Upper lobe of right lung (tissue), 1 donor: ENCODE measurements around the gene FYTTD1. TPM values are rescaled to one million over a fixed set of nuclear protein-coding genes. Genes with fewer than 3 reads are reported as not detected.

Experiments
- ATAC-seq: fragments of 200-7000 bp; cut with Tn5 transposase; one replicate; pipeline ENCODE4 v1.9.1; 2020; ENCODE audit warnings: mild to moderate bottlenecking, moderate library complexity
- DNase-seq: peaks from one replicate; pipeline ENCODE4 v3.0.0-alpha.2; 2020
- H3K27ac ChIP-seq: fragments of 200-600 bp; one replicate; pipeline ENCODE4 v1.8.0; 2022
- H3K27me3 ChIP-seq: fragments of 200-600 bp; one replicate; pipeline ENCODE4 v1.8.0; 2022; ENCODE audit warnings: mild to moderate bottlenecking
- H3K36me3 ChIP-seq: fragments of 200-600 bp; one replicate; pipeline ENCODE4 v1.8.0; 2022
- H3K4me1 ChIP-seq: fragments of 200-600 bp; one replicate; pipeline ENCODE4 v1.8.0; 2022
- H3K4me3 ChIP-seq: fragments of 200-600 bp; one replicate; pipeline ENCODE4 v1.8.0; 2022; ENCODE audit warnings: mild to moderate bottlenecking
- H3K9me3 ChIP-seq: fragments of 200-600 bp; one replicate; pipeline ENCODE4 v1.8.0; 2022
- intact Hi-C: fragments of 100-400 bp; cut with DNase I; formaldehyde crosslinking; loops from one replicate; pipeline ENCODE4 v1.11.0; 2022
- total RNA-seq: library from RNA; stranded (reverse); fragmentation: NEBNext Ultra II Directional; extraction: Animal tissue kit (Norgen Biotek cat#: 25700); gene quantifications from one replicate; pipeline ENCODE4 v1.2.1, GENCODE V29; 2021
- TF ChIP-seq, protein P1 (sequence below): fragments of 200-600 bp; IDR thresholded peaks from one replicate; pipeline ENCODE4 v1.8.0; 2022; ENCODE audit warnings: antibody characterized with exemption
- donor health status: DM: no; HTN: yes; CAD: no; lungs with severe emphysema.

Gene FYTTD1
- total RNA-seq, 1 donor from 2014 or later = 46.8 TPM

DNA sequence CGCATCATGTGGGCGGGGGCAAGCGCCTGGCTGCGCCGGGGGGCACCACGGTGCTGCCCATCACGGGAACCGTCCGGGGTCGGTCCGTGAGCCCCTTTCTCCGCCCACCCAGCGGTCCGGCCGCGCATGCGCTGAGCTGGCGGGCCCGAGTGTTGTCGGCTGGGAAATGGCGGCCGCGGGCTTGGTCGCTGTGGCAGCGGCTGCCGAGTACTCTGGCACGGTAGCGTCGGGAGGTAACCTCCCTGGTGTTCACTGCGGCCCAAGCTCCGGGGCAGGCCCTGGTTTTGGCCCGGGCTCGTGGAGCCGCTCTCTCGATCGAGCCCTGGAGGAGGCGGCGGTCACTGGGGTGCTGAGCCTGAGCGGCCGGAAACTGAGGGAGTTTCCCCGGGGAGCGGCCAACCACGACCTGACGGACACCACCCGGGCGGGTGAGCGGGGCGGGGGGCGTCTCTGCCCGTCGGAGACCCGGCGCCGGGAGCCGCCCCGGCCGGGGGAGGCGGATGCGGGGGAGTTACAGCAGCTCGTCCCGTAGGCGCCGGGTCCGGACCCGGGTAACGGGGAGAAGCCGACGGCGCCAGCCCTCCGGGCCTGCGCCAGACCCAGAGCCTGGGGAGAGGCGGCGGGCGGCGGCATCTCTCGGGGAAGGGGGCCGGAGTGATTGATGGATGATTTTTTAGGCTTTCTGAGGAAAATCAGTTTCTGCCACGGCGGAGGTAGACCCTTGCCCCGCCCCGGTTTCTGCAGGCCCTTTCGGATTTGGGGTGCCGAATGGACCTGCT, 41.6 kb downstream of the FYTTD1 start, which contains the start of gene LRCH3:
Gene LRCH3 (plus strand): TSS at position 142 of the 779 bp plus-strand sequence. CDS start 25 bp downstream, at position 167.
- no peaks in the 10 kb centered on the region for H3K27me3 ChIP-seq
- intact Hi-C loops = no loop called here
- no peaks in the 10 kb centered on the region for H3K9me3 ChIP-seq
- peak within 1 kb of the TSS; percentile 90 for H3K4me3 ChIP-seq
- TF ChIP-seq, protein P1, sequence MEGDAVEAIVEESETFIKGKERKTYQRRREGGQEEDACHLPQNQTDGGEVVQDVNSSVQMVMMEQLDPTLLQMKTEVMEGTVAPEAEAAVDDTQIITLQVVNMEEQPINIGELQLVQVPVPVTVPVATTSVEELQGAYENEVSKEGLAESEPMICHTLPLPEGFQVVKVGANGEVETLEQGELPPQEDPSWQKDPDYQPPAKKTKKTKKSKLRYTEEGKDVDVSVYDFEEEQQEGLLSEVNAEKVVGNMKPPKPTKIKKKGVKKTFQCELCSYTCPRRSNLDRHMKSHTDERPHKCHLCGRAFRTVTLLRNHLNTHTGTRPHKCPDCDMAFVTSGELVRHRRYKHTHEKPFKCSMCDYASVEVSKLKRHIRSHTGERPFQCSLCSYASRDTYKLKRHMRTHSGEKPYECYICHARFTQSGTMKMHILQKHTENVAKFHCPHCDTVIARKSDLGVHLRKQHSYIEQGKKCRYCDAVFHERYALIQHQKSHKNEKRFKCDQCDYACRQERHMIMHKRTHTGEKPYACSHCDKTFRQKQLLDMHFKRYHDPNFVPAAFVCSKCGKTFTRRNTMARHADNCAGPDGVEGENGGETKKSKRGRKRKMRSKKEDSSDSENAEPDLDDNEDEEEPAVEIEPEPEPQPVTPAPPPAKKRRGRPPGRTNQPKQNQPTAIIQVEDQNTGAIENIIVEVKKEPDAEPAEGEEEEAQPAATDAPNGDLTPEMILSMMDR = no peak
- DNase-seq = peak; percentile 91
- peak within 1 kb of the TSS; percentile 96 for H3K27ac ChIP-seq
- peak; percentile 95 for ATAC-seq
- H3K4me1 ChIP-seq = peaks cover 13% of the 10 kb centered on the region
- no peaks in the 10 kb centered on the region for H3K36me3 ChIP-seq

DNA sequence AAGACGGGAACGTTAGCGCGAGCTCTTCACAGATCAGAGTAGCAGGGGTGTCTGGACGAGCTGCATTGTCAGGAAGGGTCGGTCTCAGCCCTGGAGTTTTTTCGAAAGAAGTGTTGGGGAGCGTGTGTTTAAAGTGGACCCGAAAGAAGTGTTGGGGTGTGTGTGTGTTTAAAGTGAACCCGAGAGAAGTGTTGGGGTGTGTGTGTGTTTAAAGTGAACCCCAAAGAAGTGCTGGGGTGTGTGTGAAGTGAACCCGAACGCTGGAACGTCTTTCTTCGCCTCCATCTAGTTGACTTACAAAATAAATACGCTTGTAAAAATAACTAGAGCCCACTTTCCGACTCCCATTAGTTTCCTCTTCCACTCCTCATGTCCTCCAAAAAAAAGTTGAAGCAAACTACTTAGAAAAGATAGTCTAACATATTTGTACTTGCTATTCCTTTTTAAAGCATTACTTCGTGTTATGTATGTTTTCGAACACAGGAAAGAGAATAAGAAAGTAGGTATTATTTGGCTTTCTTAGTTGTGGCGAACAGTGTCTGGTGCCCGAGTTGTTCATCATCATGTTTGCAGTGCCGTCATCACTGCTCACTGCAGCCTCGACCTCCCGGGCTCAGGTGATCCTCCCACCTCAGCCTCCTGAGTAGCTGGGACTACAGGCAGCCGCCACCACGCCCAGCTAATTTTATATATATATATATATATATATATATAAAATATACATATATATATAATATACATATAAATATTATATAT, 42.4 kb downstream of the FYTTD1 start:
- ATAC-seq (peak; percentile 54), DNase-seq (no peak)
- Histone ChIP-seq H3K27me3 (no peaks in the 10 kb centered on the region), H3K4me3 (peak overlapping the region; percentile 90), H3K36me3 (no peaks in the 10 kb centered on the region), H3K4me1 (peaks cover 13% of the 10 kb centered on the region), H3K27ac (peak overlapping the region; percentile 96), H3K9me3 (no peaks in the 10 kb centered on the region)
- TF ChIP-seq, protein P1 = no peak
- intact Hi-C loops = no loop called here

DNA sequence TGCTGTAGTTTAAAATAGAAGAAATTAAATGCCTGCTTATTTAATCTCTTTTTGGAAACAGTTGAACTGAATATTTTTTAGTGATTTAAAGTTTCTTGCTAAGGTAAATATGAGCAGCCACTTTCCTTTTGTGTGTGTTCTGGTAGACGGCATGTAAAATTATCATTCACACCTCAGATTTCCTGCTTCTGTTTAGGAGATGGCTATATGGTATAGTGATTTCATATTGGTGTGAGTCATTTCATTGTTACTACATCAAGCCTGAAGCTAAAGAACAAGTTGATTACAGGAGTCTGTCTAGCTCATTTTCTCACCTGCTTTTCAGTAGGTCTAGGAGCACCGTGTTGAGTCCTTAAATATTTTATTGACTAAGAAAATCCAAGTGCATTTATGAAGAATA, 43.6 kb downstream of the FYTTD1 start:
- Histone ChIP-seq H3K27ac (no peak overlapping the region), H3K4me1 (peaks cover 10% of the 10 kb centered on the region), H3K27me3 (no peaks in the 10 kb centered on the region), H3K9me3 (no peaks in the 10 kb centered on the region), H3K4me3 (no peak overlapping the region), H3K36me3 (no peaks in the 10 kb centered on the region)
- no peak for ATAC-seq
- TF ChIP-seq, protein P1 = no peak
- intact Hi-C loops = no loop called here
- no peak for DNase-seq

DNA sequence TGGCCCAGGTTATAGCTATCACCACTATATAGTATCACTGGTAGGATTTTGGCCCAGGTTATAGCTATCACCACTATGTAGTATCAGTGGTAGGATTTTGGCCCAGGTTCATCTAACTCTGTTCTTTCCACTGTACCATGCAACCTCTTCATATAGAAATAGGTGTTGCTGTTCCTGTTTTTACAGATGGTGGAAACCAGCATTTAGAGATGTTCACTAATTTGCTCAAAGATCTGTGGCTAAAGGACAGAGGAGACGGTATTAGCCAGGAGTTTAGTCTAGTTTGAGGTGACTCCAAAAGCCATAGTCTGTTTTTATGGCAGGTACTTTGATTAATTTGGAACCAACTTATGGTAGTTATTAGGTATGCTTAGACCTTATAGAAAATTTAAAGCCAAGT, 44.4 kb downstream of the FYTTD1 start:
- no peaks in the 10 kb centered on the region for H3K9me3 ChIP-seq
- H3K27me3 ChIP-seq = no peaks in the 10 kb centered on the region
- H3K4me3 ChIP-seq = no peak overlapping the region
- TF ChIP-seq, protein P1 = no peak
- H3K4me1 ChIP-seq = peaks cover 13% of the 10 kb centered on the region
- H3K27ac ChIP-seq = no peak overlapping the region
- DNase-seq (no peak), ATAC-seq (no peak)
- intact Hi-C loops = no loop called here
- H3K36me3 ChIP-seq = no peaks in the 10 kb centered on the region

DNA sequence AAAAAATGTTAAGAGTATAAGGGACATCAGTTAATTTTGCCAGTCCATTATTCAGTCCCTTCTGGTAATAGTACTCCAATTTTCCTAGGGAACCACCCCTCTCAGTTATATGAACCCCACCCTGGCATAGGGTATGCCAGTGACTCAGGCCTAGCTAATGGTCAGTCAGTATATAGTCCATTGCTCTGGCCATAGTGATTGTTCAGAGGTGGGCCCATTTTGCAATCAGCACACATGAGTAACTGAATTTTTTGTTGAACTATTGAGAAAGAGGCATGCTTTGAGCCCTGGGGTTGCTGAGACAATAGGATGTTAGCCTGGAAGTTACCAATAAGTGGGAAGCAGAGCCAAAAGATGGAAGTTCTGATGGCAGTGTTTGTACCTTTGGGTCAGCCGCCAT, 45.5 kb downstream of the FYTTD1 start:
- TF ChIP-seq, protein P1 = no peak
- ATAC-seq (no peak), DNase-seq (no peak)
- H3K9me3 ChIP-seq = no peaks in the 10 kb centered on the region
- H3K4me3 ChIP-seq = no peak overlapping the region
- no peaks in the 10 kb centered on the region for H3K36me3 ChIP-seq
- intact Hi-C loops = no loop called here
- peaks cover 18% of the 10 kb centered on the region for H3K4me1 ChIP-seq
- H3K27me3 ChIP-seq = no peaks in the 10 kb centered on the region
- no peak overlapping the region for H3K27ac ChIP-seq
